Measurements from ENCODE around the gene OBSCN.

DNA sequence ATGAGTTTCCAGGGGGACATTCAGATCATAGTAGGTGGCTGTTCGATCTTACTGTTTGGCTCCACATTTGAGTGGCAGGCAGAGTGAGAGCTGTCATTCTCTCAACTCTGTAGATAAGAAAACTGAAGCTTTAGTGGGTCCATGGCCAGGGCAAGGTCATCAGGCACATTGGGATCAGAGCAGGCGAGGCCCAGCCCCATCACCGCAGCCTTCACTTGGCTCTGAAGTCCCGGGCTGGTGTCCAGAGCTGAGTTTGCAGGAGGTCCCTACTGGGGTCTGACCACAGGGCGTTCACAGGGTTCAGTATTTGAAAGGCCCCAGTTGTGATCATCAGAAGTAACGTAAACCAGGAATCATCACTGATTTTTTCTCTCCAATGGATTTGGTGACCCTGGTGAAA is 76.7 kb downstream of the OBSCN start:
- TF ChIP-seq, protein P1, sequence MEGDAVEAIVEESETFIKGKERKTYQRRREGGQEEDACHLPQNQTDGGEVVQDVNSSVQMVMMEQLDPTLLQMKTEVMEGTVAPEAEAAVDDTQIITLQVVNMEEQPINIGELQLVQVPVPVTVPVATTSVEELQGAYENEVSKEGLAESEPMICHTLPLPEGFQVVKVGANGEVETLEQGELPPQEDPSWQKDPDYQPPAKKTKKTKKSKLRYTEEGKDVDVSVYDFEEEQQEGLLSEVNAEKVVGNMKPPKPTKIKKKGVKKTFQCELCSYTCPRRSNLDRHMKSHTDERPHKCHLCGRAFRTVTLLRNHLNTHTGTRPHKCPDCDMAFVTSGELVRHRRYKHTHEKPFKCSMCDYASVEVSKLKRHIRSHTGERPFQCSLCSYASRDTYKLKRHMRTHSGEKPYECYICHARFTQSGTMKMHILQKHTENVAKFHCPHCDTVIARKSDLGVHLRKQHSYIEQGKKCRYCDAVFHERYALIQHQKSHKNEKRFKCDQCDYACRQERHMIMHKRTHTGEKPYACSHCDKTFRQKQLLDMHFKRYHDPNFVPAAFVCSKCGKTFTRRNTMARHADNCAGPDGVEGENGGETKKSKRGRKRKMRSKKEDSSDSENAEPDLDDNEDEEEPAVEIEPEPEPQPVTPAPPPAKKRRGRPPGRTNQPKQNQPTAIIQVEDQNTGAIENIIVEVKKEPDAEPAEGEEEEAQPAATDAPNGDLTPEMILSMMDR (IDR thresholded peaks at IDR 0.05; ENCODE audit: low read depth, low read length, missing input control), result no peak
- TF ChIP-seq FOXA1 (IDR thresholded peaks at IDR 0.05), result no peak
- no peak for TF ChIP-seq ZBTB33 (IDR thresholded peaks at IDR 0.05)
- no peak for TF ChIP-seq YY1 (IDR thresholded peaks at IDR 0.05)
- no peak for TF ChIP-seq MAX (IDR thresholded peaks at IDR 0.05)
- TF ChIP-seq TAF1 (conservative IDR thresholded peaks at IDR 0.05), result no peak
